Measurements from ENCODE around the gene NOS3. TPM values are rescaled to one million over a fixed set of nuclear protein-coding genes. Genes with fewer than 3 reads are reported as not detected.
A peak's percentile ranks its signal among the peaks of the same experiment; 100 is the strongest.

NOS3 gene
- total RNA-seq, 1 donor from 2014 or later, result 50.7 TPM

- no peak for DNase-seq (ENCODE audit: low spot score)
Measured at GRCh38 chr7:151058781-151059366, 68.1 kb downstream of the NOS3 start.

GRCh38 chr7:151059367-151060112, 68.7 kb downstream of the NOS3 start, which contains the start of gene SLC4A2:
Gene SLC4A2 (plus strand): TSS chr7:151059589. CDS start chr7:151061988, 2,399 bp downstream.
- DNase-seq (ENCODE audit: low spot score), result peak; percentile 84

DNA sequence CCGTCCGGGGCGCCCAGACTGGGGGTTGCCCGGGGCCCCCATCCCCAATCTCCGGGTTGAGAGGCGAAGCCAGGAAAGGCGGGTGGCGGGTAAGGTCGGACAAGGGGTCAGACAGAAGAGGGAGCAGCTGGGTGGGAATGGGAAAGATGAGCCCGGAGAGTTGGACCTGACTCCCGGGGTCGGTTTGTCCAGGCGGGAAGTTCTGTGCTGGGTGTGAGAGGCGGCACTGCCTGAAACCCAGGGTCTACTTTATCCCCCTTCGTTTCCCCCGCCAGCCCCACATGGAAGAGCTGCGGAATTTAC, 69.2 kb downstream of the NOS3 start:
- DNase-seq (ENCODE audit: low spot score), result no peak

DNA sequence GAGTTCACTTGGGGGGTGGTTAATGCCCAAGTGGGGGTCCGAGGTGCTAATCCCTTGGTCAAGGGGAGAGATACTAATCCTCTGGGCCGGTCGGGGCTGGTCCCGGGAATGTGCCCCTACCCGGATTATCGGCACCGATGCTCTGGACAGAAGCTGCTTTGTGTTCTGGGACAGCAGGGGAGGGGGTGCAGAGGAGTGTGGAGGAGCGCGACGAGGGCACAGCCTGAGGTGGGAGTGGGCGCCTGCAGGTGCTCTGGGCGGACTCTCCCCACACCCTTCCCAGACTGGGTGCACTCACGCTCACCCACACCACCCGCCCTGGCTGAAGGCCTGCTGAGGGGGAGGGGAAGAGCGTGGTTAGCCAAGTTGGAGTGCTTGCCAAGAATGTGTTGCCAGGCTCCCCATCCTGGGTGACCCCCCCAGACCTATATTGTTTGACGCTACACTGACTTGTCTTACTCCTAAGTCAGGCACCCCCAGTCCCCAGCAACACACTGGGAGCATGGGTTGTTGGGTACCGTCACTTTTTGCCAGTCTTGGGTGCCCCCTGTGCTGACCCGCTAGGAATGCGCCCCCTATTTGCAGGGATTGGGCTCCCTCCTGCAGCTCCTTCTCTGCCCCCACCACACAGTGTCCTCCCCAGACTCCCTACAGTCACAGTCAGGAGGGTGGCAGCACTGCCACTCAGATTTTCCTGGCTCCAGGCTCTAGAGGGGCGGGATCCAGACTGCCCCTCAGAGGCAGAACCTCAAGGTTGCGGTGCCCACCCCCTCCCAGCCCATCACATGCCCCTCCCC, 69.8 kb downstream of the NOS3 start:
- no peak for DNase-seq (ENCODE audit: low spot score)

GRCh38 chr7:151061213-151062110, 70.6 kb downstream of the NOS3 start:
- DNase-seq (ENCODE audit: low spot score), result no peak

DNA sequence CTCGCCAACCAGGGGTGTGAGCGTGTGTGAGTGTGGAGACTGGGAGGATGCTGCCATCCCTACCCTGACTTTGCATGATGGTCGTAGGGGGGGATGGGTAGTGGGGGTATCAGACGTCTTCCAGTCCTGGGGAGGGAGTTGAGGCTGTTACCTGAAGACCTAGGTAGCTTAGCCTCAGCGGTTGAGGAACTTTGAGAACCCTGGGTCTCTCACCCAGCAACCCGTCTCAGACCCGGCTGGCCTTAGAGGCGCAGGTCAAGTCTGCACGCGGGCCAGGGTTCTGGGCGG, 71.2 kb downstream of the NOS3 start:
- no peak for DNase-seq (ENCODE audit: low spot score)

GRCh38 chr7:151062399-151063211, 71.8 kb downstream of the NOS3 start:
- no peak for DNase-seq (ENCODE audit: low spot score)

- DNase-seq (ENCODE audit: low spot score), result no peak
Measured at GRCh38 chr7:151063212-151063561, 72.4 kb downstream of the NOS3 start.

Other genes with a start within 250 kb of the NOS3 start
- gene TMEM176B, start 190.7 kb upstream of the NOS3 start, total RNA-seq, result 32.7 TPM
- gene TMEM176A, start 190.2 kb upstream of the NOS3 start, total RNA-seq, result 30.7 TPM
- gene AOC1, start 138.5 kb upstream of the NOS3 start, total RNA-seq, result 1.5 TPM
- gene KCNH2, start 12.7 kb upstream of the NOS3 start, total RNA-seq, result 17.7 TPM
- gene ATG9B, start 33.5 kb downstream of the NOS3 start, total RNA-seq, result 0.55 TPM
- 32.4 TPM for gene ABCB8, start 37.4 kb downstream of the NOS3 start, total RNA-seq
- gene ASIC3, start 57.5 kb downstream of the NOS3 start, total RNA-seq, result 0.34 TPM
- 5.5 TPM for gene CDK5, start 66.9 kb downstream of the NOS3 start, total RNA-seq
- gene SLC4A2, start 68.6 kb downstream of the NOS3 start, total RNA-seq, result 74.2 TPM
- 91.7 TPM for gene FASTK, start 89.8 kb downstream of the NOS3 start, total RNA-seq
- 24.9 TPM for gene TMUB1, start 92.5 kb downstream of the NOS3 start, total RNA-seq
- gene AGAP3, start 95.5 kb downstream of the NOS3 start, total RNA-seq, result 178 TPM
- not detected for gene GBX1, start 176.7 kb downstream of the NOS3 start, total RNA-seq
- gene ASB10, start 196.2 kb downstream of the NOS3 start, total RNA-seq, result not detected
- not detected for gene H2BK1, start 219.5 kb downstream of the NOS3 start, total RNA-seq
- 33.9 TPM for gene ABCF2, start 236.2 kb downstream of the NOS3 start, total RNA-seq
- 43.0 TPM for gene CHPF2, start 241.5 kb downstream of the NOS3 start, total RNA-seq